ENCODE data around the gene IYD. TPM values are rescaled to one million over a fixed set of nuclear protein-coding genes. Genes with fewer than 3 reads are reported as not detected.

Gene IYD
- total and polyA plus RNA-seq, 10 of the 15 experiments (the other 5 are each of a cell fraction or from before 2014, with no cell fraction given) = 0.07 TPM; not detected in 9

GRCh38 chr6:150416128-150416527, 47.3 kb downstream of the IYD start:
- Histone ChIP-seq H3K4me1 (ENCODE audit: control insufficient read depth, insufficient read depth, low read length) (no peaks in the 10 kb centered on the region), H3K36me3 (ENCODE audit: control insufficient read depth in 2 of 2, insufficient read depth in 2 of 2, low read length in 1 of 2) (no peaks in the 10 kb centered on the region), H3K27ac (ENCODE audit: control insufficient read depth, insufficient read depth) (no peak overlapping the region), H3K27me3 (replicated peaks in 1 of 2; ENCODE audit: control insufficient read depth in 2 of 2, insufficient read depth in 2 of 2, low read length in 1 of 2) (no peaks in the 10 kb centered on the region; a peak in 2 of 4 replicates), H4K20me1 (ENCODE audit: control insufficient read depth, insufficient read depth) (no peaks in the 10 kb centered on the region), H3K9me3 (replicated peaks; ENCODE audit: control insufficient read depth, insufficient read depth, low read length) (no peaks in the 10 kb centered on the region; the same call in 2 of the 3 replicates), H3K4me2 (ENCODE audit: control insufficient read depth, insufficient read depth) (no peak overlapping the region), H3K79me2 (ENCODE audit: control insufficient read depth, insufficient read depth, low read length) (no peaks in the 10 kb centered on the region), H3K9ac (ENCODE audit: control insufficient read depth, insufficient read depth, low read length) (no peak overlapping the region), H2AFZ (ENCODE audit: control insufficient read depth, low read depth, low read length) (no peak overlapping the region), H3K4me3 (no peak overlapping the region)
- POLR2A ChIA-PET = no interaction called here
- DNase-seq (ENCODE audit: low read depth, low spot score) (no peak), FAIRE-seq (no peak), ATAC-seq (no peak)
- no TSS peak for BruUV-seq (replicated peaks)
- WGBS (ENCODE audit: insufficient coverage, insufficient replicate concordance, low lambda C conversion rate, missing lambda C conversion rate) = 0% methylated on average over 2 of the region's 2 CpGs
- intact Hi-C loops (cut with micrococcal nuclease; ENCODE audit: unreplicated experiment) (loop anchor here (5.0 to 10.0 kb wide), 2 partner anchors 276 to 919 kb away; no protein-coding TSS in a partner anchor), in situ Hi-C loops (cut with MboI) (loop anchor here (5.0 kb wide), 2 partner anchors 326 to 396 kb away; no protein-coding TSS in a partner anchor)
- CTCF ChIA-PET = interaction anchor here (0.8 to 4.9 kb wide), 8 partner anchors 20 to 448 kb away, joined by 3 to 217 read pairs (median 9); no protein-coding TSS in a partner anchor
- no peak for TF ChIP-seq ATF7 (IDR thresholded peaks at IDR 0.05; ENCODE audit: low read depth)
- TF ChIP-seq FOS (IDR thresholded peaks at IDR 0.05; ENCODE audit: borderline replicate concordance, extremely low read depth, insufficient read length) = no peak
- no peak for TF ChIP-seq SREBF2 (IDR thresholded peaks at IDR 0.05; ENCODE audit: low read length)
- no peak for TF ChIP-seq STAT1 (conservative IDR thresholded peaks at IDR 0.05)
- no peak for TF ChIP-seq ASH2L (IDR thresholded peaks at IDR 0.05; ENCODE audit: borderline replicate concordance, low read depth)
- TF ChIP-seq CHD1 (IDR thresholded peaks at IDR 0.05; ENCODE audit: low read depth, low read length) = no peak
- no peak for TF ChIP-seq NRF1 (conservative IDR thresholded peaks at IDR 0.05; ENCODE audit: low read depth, low read length)
- no peak for TF ChIP-seq ZNF274 (IDR thresholded peaks at IDR 0.05; ENCODE audit: insufficient read depth, insufficient read length)
- no peak for TF ChIP-seq ATF2 (IDR thresholded peaks at IDR 0.05; ENCODE audit: low read length)
- TF ChIP-seq MYC (IDR thresholded peaks at IDR 0.05; ENCODE audit: insufficient read depth, insufficient read length, insufficient replicate concordance, low read length, severe bottlenecking) = no peak
- no peak for TF ChIP-seq E2F4 (IDR thresholded peaks at IDR 0.05; ENCODE audit: low read depth, low read length)
- TF ChIP-seq CTCF (IDR thresholded peaks at IDR 0.05 in 2 of 3, conservative IDR thresholded peaks at IDR 0.05 in 1 of 3; ENCODE audit: control insufficient read depth in 2 of 3, extremely low read depth in 1 of 3, insufficient read depth in 1 of 3, low read depth in 3 of 3, low read length in 3 of 3) = no peak
- no peak for TF ChIP-seq SRF (IDR thresholded peaks at IDR 0.05; ENCODE audit: low read depth in 2 of 2, low read length in 2 of 2)
- no peak for TF ChIP-seq POLR2AphosphoS2 (IDR thresholded peaks at IDR 0.05; ENCODE audit: low read depth, low read length)
- TF ChIP-seq STAT3 (IDR thresholded peaks at IDR 0.05; ENCODE audit: low read depth, low read length) = no peak
- no peak for TF ChIP-seq MYB (IDR thresholded peaks at IDR 0.05; ENCODE audit: borderline replicate concordance, low read depth, low read length)
- no peak for TF ChIP-seq GATAD2B (conservative IDR thresholded peaks at IDR 0.05; ENCODE audit: low read depth)
- no peak for TF ChIP-seq TCF12 (IDR thresholded peaks at IDR 0.05; ENCODE audit: low read depth, low read length)
- no peak for TF ChIP-seq MXI1 (IDR thresholded peaks at IDR 0.05; ENCODE audit: low read depth, low read length)
- no peak for TF ChIP-seq SREBF1 (IDR thresholded peaks at IDR 0.05; ENCODE audit: low read length)
- RAD21 ChIA-PET (ENCODE audit: unreplicated experiment) = interaction anchor here (1.4 to 2.9 kb wide), 3 partner anchors 397 to 399 kb away, joined by 4 to 130 read pairs (median 10); no protein-coding TSS in a partner anchor
- SMC1A ChIA-PET (ENCODE audit: uncharacterized antibody, unreplicated experiment) = interaction anchor here (1.6 to 4.9 kb wide), 3 partner anchors 335 to 400 kb away, joined by 3 to 142 read pairs (median 14); no protein-coding TSS in a partner anchor
